ENCODE data around the gene HMGB4.

The HMGB4 gene

GRCh38 chr1:33821291-33821690 is 42.6 kb upstream of the HMGB4 start:
- no peak overlapping the region for H3K4me3 ChIP-seq (ENCODE audit: low read depth, low read length)
- no peak for DNase-seq (ENCODE audit: low read depth)
- TF ChIP-seq, protein P1, sequence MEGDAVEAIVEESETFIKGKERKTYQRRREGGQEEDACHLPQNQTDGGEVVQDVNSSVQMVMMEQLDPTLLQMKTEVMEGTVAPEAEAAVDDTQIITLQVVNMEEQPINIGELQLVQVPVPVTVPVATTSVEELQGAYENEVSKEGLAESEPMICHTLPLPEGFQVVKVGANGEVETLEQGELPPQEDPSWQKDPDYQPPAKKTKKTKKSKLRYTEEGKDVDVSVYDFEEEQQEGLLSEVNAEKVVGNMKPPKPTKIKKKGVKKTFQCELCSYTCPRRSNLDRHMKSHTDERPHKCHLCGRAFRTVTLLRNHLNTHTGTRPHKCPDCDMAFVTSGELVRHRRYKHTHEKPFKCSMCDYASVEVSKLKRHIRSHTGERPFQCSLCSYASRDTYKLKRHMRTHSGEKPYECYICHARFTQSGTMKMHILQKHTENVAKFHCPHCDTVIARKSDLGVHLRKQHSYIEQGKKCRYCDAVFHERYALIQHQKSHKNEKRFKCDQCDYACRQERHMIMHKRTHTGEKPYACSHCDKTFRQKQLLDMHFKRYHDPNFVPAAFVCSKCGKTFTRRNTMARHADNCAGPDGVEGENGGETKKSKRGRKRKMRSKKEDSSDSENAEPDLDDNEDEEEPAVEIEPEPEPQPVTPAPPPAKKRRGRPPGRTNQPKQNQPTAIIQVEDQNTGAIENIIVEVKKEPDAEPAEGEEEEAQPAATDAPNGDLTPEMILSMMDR (IDR thresholded peaks at IDR 0.05; ENCODE audit: control insufficient read depth, extremely low read depth, insufficient read depth) = no peak

DNA sequence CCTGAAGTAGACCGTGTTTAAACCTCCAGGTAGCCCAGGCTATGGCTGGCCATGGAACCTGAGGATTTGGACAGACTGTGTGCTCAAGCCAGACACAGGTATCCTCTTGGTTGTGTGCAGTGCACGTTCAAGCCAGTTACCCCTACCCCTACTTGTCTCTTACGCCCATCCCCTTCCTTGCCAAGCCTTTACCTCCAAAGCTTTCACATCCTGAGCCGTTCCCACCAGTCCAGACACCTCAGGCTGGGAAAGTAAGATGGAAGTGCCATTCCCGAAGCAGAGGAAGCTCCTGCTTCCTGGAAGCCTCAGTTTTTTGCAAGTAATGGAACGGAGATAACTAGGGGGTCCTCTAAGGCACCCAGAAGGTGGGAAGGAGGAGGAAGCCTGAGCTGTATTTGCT is 41.5 kb upstream of the HMGB4 start:
- TF ChIP-seq, protein P1 (IDR thresholded peaks at IDR 0.05; ENCODE audit: control insufficient read depth, extremely low read depth, insufficient read depth) = no peak
- DNase-seq (ENCODE audit: low read depth) = no peak
- no peak overlapping the region for H3K4me3 ChIP-seq (ENCODE audit: low read depth, low read length)

- TF ChIP-seq, protein P1 (IDR thresholded peaks at IDR 0.05; ENCODE audit: control insufficient read depth, extremely low read depth, insufficient read depth) = no peak
- no peak overlapping the region for H3K4me3 ChIP-seq (ENCODE audit: low read depth, low read length)
- DNase-seq (ENCODE audit: low read depth) = no peak
Observed at GRCh38 chr1:33823401-33823800, 40.5 kb upstream of the HMGB4 start.

DNA sequence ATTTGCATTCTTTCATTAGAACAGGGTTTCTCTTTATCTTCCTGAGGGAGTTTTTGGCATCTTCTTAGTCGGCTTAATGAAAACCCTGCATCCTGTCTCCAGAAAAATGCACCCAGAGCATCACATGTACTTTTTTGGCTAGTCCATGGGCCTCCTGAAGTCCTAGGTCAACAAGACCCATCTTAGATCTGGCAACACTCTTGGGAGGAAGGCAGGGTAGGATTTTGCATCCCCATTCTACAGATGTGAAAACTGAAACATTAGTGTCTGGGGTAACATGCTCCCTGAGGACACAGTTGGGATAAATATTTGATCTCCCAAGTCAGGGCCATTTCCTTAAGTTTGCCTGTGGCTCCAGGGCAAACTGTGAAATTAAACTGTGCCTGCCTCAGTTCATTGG is 40.0 kb upstream of the HMGB4 start:
- TF ChIP-seq, protein P1 (IDR thresholded peaks at IDR 0.05; ENCODE audit: control insufficient read depth, extremely low read depth, insufficient read depth) = no peak
- DNase-seq (ENCODE audit: low read depth) = no peak
- no peak overlapping the region for H3K4me3 ChIP-seq (ENCODE audit: low read depth, low read length)

GRCh38 chr1:33824321-33824720 is 39.6 kb upstream of the HMGB4 start:
- no peak overlapping the region for H3K4me3 ChIP-seq (ENCODE audit: low read depth, low read length)
- TF ChIP-seq, protein P1 (IDR thresholded peaks at IDR 0.05; ENCODE audit: control insufficient read depth, extremely low read depth, insufficient read depth) = no peak
- no peak for DNase-seq (ENCODE audit: low read depth)

DNA sequence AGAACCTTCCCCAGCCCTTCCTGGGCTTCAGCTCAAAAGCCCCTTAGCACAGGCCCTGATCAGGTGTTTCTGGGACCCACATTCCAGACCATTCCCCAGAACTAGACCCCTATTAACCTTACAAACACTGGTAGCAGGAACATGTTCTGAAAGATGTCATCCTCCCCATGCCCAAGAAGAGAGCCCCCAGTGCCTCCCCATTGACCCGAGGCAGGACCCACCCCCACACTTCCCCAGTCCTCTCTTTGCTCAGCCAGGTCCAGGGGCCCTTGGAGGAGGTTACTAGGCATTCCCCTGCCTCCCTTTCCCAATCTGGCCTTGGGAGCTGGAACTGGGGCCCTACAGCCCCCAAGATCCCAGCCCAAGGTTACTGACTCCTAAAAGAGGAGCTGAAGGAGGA is 38.9 kb upstream of the HMGB4 start:
- TF ChIP-seq, protein P1 (IDR thresholded peaks at IDR 0.05; ENCODE audit: control insufficient read depth, extremely low read depth, insufficient read depth) = no peak
- DNase-seq (ENCODE audit: low read depth) = no peak
- no peak overlapping the region for H3K4me3 ChIP-seq (ENCODE audit: low read depth, low read length)

GRCh38 chr1:33825506-33825905 is 38.4 kb upstream of the HMGB4 start:
- TF ChIP-seq, protein P1 (IDR thresholded peaks at IDR 0.05; ENCODE audit: control insufficient read depth, extremely low read depth, insufficient read depth) = no peak
- H3K4me3 ChIP-seq (ENCODE audit: low read depth, low read length) = no peak overlapping the region
- DNase-seq (ENCODE audit: low read depth) = no peak
